GOT3 (cell line): ENCODE data around the gene ATAD3A.

Experiments
- DNase-seq: peaks from one replicate; lab custom pipeline; 2025; ENCODE audit warnings: mixed read lengths; lab: John Stamatoyannopoulos, UW

The ATAD3A gene

DNA sequence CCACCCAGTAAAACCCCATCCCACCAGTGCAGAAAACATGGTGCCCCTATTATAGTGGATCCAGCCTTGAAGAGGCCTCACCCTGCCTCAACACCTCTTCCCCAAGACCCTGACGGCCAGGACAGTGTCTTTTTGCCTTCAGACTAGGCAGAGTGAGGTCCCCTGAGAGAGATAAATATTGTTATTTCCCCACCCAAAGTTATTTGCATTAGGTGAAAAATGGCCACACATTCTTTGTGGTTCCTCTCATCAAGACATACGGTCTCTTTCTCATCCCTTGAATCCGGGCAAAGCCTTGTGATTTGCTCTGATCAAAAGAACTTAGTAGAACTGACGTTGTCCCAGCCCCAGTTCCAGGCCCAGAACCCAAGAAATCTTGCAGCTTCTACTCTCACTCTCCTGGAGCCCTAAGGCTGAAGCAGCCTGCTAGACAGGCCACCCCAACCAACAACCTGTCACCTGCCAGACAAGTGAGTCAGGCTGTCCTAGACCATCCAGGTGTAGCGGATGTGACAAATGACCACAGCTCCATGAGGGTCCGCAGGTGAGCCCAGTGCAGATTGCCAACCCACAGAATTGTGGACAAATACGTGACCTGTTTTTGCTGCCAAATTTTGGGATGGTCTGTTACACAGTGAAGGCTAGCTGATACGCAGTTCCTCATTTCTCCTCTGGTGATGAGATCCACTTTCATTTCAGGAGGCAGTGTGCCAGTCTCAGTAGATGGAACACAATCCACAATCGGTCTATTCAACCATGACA is 70.8 kb downstream of the ATAD3A start:
- no peak for DNase-seq

GRCh38 chr1:1583347-1584010 is 71.5 kb downstream of the ATAD3A start:
- no peak for DNase-seq
